Epithelial cell of esophagus (primary cell): Measurements from ENCODE around the gene TAP1.
"Not testable (repeated sequence)": the region's sequence is repeated elsewhere in the genome, so short reads cannot be mapped to it uniquely, and the experiment has no call there.

Source experiments
- DNase-seq: peaks from one replicate; pipeline ENCODE4 v3.0.0; 2010; ENCODE audit warnings: low read depth
- H3K4me3 ChIP-seq: 2 replicates; pipeline ENCODE4 v1.5.1; 2011; ENCODE audit warnings: mild to moderate bottlenecking, low read length, control low read depth
- TF ChIP-seq, protein P1 (sequence below): IDR thresholded peaks from 2 replicates; pipeline ENCODE4 v1.5.1; 2011; ENCODE audit warnings: low read depth, mild to moderate bottlenecking, low read length, control low read depth, inconsistent platforms; ENCODE audit not compliant: insufficient read depth; ENCODE audit errors: missing control alignments

The TAP1 gene

GRCh38 chr6:32816746-32817204 is 36.7 kb downstream of the TAP1 start, which contains the start of gene HLA-DOB:
Gene HLA-DOB (minus strand): TSS chr6:32817002. CDS start chr6:32816951, 51 bp downstream.
- peak; percentile 91 for DNase-seq
- no peak within 1 kb of the TSS for H3K4me3 ChIP-seq
- TF ChIP-seq, protein P1, sequence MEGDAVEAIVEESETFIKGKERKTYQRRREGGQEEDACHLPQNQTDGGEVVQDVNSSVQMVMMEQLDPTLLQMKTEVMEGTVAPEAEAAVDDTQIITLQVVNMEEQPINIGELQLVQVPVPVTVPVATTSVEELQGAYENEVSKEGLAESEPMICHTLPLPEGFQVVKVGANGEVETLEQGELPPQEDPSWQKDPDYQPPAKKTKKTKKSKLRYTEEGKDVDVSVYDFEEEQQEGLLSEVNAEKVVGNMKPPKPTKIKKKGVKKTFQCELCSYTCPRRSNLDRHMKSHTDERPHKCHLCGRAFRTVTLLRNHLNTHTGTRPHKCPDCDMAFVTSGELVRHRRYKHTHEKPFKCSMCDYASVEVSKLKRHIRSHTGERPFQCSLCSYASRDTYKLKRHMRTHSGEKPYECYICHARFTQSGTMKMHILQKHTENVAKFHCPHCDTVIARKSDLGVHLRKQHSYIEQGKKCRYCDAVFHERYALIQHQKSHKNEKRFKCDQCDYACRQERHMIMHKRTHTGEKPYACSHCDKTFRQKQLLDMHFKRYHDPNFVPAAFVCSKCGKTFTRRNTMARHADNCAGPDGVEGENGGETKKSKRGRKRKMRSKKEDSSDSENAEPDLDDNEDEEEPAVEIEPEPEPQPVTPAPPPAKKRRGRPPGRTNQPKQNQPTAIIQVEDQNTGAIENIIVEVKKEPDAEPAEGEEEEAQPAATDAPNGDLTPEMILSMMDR = no peak

DNA sequence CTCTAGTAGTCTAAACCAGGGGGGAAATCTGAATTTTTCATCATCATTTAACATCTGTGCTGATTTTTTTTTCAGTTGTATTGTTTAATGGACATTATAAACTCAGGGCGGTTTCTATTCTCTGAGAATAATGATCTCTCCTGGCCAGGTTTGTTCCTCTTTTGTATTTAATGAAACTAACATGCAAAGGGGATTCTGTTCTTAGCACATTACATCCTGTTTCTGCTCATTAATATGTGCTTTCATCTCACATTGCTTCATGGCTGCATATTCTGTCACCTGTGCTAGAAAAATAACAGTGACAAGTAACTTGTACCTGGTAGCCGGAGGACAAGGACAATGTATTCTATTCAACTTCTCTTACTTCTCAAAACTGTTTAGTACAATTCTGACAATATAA is 37.5 kb downstream of the TAP1 start:
- TF ChIP-seq, protein P1 = no peak
- no peak for DNase-seq
- no peak overlapping the region for H3K4me3 ChIP-seq

DNA sequence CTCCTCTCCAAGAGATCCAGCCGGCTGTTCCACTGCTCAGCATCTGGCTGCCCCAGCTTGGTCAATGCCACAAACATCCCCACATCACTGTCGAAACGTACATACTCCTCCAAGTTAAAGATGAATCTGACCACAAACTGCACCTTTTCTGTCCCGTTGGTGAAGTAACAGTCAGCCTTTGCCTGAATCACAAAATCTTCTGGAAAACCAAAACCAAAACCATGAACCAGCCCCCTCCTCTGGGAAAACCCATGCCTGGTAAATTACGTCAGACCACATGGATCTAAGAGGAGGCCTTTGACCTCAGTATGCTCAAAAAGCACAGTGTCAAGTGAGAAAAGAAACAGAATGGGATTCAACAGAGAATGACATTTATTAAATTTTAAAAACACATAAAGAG is 38.4 kb downstream of the TAP1 start:
- TF ChIP-seq, protein P1 = no peak
- no peak overlapping the region for H3K4me3 ChIP-seq
- no peak for DNase-seq

- TF ChIP-seq, protein P1 = no peak
- peak; percentile 79 for DNase-seq
- H3K4me3 ChIP-seq = no peak overlapping the region
Observed at GRCh38 chr6:32814145-32814544, 39.4 kb downstream of the TAP1 start.

GRCh38 chr6:32809171-32809570 is 44.3 kb downstream of the TAP1 start:
- no peak overlapping the region for H3K4me3 ChIP-seq
- DNase-seq = no peak
- TF ChIP-seq, protein P1 = no peak

GRCh38 chr6:32807020-32807580 is 46.4 kb downstream of the TAP1 start:
- DNase-seq = no peak
- H3K4me3 ChIP-seq = no peak overlapping the region
- TF ChIP-seq, protein P1 = no peak

DNA sequence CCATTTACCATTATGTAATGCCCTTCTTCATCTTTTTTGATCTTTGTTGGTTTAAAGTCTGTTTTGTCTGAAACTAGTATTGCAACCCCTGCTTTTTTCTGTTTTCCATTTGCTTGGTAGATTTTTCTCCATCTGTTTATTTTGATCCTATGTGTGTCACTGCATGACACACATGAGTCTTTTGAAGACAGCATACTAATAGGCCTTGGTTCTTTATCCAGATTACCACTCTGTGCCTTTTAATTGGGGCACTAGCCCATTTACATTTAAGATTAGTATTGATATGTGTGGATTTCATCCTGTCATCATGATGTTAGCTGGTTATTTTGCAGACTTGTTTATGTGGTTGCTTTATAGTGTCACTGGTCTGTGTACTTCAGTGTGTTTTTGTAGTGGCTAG is 48.1 kb downstream of the TAP1 start:
- H3K4me3 ChIP-seq, DNase-seq: not testable (repeated sequence)
